SK-N-SH (cell line): ENCODE results near the gene DOCK4.

ENCODE experiments used
- JUND ChIP-seq: IDR thresholded peaks from 2 replicates; pipeline ENCODE4 v1.4.0; 2012
- NRF1 ChIP-seq: IDR thresholded peaks from 2 replicates; pipeline ENCODE4 v1.6.1; 2012; ENCODE audit warnings: low read depth, mild to moderate bottlenecking, low read length
- POLR2AphosphoS5 ChIP-seq: IDR thresholded peaks from 2 replicates; pipeline ENCODE4 v1.6.1; 2012; ENCODE audit warnings: low read depth, low read length
- RAD21 ChIP-seq: IDR thresholded peaks from 2 replicates; pipeline ENCODE4 v1.6.1; 2012; ENCODE audit warnings: mild to moderate bottlenecking, low read length
- SIN3A ChIP-seq: IDR thresholded peaks from 2 replicates; pipeline ENCODE4 v1.6.1; 2012; ENCODE audit warnings: low read depth, mild to moderate bottlenecking, low read length, moderate library complexity, borderline replicate concordance
- TAF1 ChIP-seq: IDR thresholded peaks from 2 replicates; pipeline ENCODE4 v1.6.1; 2012; ENCODE audit warnings: low read depth, mild to moderate bottlenecking, low read length, moderate library complexity, borderline replicate concordance
- TF ChIP-seq, protein P1 (sequence below): fragments of 200-600 bp; sonication (generic); IDR thresholded peaks from 2 replicates; pipeline ENCODE4 v1.6.1; 2017; ENCODE audit warnings: antibody characterized with exemption, mild to moderate bottlenecking, moderate library complexity
- TF ChIP-seq, protein P2 (sequence below): IDR thresholded peaks from 2 replicates; pipeline ENCODE4 v1.4.0; 2012; ENCODE audit warnings: low read depth, borderline replicate concordance
- TF ChIP-seq, protein P3 (sequence below): IDR thresholded peaks from 2 replicates; pipeline ENCODE4; 2012

DNA sequence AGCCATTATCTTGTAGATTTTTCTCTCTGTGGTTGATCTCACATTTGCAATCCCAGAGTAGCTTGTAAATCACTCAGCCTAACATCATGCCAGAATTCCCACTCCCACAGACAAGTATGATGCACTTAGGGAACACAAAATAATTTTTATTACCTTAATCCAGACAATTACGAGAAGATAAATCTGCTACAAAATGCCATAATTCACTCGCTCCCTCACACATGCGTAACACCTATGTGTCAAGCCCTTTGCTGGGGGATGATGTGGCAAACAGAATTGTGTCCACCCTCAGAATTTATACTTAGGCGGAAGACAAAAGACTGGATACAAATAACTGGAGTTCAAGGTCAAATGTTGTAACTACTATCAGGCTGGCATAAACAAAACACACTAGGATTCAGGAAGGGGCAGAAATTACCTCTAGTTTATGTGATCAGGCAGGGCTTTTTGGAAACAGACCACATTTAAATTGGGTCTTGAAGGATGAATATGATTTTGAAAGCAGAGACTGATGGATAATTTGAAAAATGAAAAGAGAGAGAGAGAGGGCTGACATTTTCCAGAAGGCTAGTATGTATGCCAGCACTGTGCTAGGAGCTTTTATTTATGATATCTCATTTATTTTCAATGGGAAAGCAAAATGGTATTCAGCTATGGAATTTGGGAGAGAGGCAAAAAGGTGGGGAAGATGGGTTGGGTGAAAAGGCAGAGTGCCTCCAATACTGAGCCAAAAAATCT lies 69.8 kb downstream of the DOCK4 start:
- TF ChIP-seq POLR2AphosphoS5 (no peak), SIN3A (no peak), TAF1 (no peak), RAD21 (peak; percentile 16; the same call in 1 of the 2 replicates), NRF1 (no peak), JUND (no peak)
- TF ChIP-seq, protein P1, sequence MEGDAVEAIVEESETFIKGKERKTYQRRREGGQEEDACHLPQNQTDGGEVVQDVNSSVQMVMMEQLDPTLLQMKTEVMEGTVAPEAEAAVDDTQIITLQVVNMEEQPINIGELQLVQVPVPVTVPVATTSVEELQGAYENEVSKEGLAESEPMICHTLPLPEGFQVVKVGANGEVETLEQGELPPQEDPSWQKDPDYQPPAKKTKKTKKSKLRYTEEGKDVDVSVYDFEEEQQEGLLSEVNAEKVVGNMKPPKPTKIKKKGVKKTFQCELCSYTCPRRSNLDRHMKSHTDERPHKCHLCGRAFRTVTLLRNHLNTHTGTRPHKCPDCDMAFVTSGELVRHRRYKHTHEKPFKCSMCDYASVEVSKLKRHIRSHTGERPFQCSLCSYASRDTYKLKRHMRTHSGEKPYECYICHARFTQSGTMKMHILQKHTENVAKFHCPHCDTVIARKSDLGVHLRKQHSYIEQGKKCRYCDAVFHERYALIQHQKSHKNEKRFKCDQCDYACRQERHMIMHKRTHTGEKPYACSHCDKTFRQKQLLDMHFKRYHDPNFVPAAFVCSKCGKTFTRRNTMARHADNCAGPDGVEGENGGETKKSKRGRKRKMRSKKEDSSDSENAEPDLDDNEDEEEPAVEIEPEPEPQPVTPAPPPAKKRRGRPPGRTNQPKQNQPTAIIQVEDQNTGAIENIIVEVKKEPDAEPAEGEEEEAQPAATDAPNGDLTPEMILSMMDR: no peak
- TF ChIP-seq, protein P2, sequence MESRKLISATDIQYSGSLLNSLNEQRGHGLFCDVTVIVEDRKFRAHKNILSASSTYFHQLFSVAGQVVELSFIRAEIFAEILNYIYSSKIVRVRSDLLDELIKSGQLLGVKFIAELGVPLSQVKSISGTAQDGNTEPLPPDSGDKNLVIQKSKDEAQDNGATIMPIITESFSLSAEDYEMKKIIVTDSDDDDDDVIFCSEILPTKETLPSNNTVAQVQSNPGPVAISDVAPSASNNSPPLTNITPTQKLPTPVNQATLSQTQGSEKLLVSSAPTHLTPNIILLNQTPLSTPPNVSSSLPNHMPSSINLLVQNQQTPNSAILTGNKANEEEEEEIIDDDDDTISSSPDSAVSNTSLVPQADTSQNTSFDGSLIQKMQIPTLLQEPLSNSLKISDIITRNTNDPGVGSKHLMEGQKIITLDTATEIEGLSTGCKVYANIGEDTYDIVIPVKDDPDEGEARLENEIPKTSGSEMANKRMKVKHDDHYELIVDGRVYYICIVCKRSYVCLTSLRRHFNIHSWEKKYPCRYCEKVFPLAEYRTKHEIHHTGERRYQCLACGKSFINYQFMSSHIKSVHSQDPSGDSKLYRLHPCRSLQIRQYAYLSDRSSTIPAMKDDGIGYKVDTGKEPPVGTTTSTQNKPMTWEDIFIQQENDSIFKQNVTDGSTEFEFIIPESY: no peak
- TF ChIP-seq, protein P3, sequence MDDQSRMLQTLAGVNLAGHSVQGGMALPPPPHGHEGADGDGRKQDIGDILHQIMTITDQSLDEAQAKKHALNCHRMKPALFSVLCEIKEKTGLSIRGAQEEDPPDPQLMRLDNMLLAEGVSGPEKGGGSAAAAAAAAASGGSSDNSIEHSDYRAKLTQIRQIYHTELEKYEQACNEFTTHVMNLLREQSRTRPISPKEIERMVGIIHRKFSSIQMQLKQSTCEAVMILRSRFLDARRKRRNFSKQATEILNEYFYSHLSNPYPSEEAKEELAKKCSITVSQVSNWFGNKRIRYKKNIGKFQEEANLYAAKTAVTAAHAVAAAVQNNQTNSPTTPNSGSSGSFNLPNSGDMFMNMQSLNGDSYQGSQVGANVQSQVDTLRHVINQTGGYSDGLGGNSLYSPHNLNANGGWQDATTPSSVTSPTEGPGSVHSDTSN: peak; percentile 37; the same call in 1 of the 2 replicates
